Activated CD4-positive, alpha-beta memory T cell treated with anti-CD3 and anti-CD28 coated beads, Interleukin-2, amount 10 ng/mL, durations not matched to agents 7 days and 5 days (primary cell): ENCODE results near the gene SUPT3H. TPM values are rescaled to one million over a fixed set of nuclear protein-coding genes. Genes with fewer than 3 reads are reported as not detected.

Source experiments
- CTCF ChIA-PET: fragments of 350-600 bp; sonication (Branson Sonifier 250); formaldehyde crosslinking; loops from one replicate; lab custom pipeline; 2021; ENCODE audit warnings: antibody characterized with exemption, inconsistent platforms; lab: Charles Lee
- POLR2A ChIA-PET: fragments of 350-600 bp; sonication (Branson Sonifier 250); formaldehyde crosslinking; loops from one replicate; lab custom pipeline; 2021; ENCODE audit warnings: antibody characterized with exemption; lab: Charles Lee
- DNase-seq: peaks from one replicate; pipeline ENCODE4 v3.0.0-alpha.2; 2020
- H3K27ac Mint-ChIP-seq: one replicate; pipeline ENCODE4 v1.8.0; 2021; ENCODE audit warnings: mild to moderate bottlenecking, mixed read lengths
- H3K27me3 Mint-ChIP-seq: one replicate; pipeline ENCODE4 v1.8.0; 2021; ENCODE audit warnings: mixed read lengths
- H3K36me3 Mint-ChIP-seq: one replicate; pipeline ENCODE4 v1.8.0; 2021; ENCODE audit warnings: low read depth, mixed read lengths
- H3K4me1 Mint-ChIP-seq: one replicate; pipeline ENCODE4 v1.8.0; 2021; ENCODE audit warnings: mixed read lengths
- H3K4me3 Mint-ChIP-seq: one replicate; pipeline ENCODE4 v1.8.0; 2021; ENCODE audit warnings: mild to moderate bottlenecking, mixed read lengths
- H3K9me3 Mint-ChIP-seq: one replicate; pipeline ENCODE4 v1.8.0; 2021; ENCODE audit warnings: mixed read lengths
- total RNA-seq, 2 experiments: library from RNA; stranded (reverse); gene quantifications; one replicate each; pipeline ENCODE4 v1.2.3, GENCODE V29; 2021

Gene SUPT3H
- total RNA-seq, 2 experiments from 2014 or later: 7.4 to 9.7 TPM

DNA sequence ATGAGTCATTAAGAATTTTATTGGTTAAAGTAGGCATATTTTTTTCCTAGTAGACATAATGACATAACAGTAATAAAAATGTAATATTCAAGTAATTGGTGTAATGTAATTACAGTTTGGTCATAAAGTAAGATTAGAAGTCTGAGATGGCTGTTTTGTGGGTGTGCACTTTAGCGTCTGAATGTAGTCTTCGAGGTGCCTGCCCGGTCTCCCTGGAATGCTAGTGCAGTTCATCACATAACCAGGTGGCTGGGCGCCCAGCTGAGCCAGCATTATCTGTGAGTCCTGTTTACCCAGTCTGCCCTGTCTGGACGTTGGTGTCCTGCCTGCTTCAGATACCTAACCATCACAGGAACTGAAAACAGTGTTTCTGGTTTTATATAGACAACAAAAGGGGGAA, 571.1 kb downstream of the SUPT3H start:
- Mint-ChIP-seq H3K9me3 (peaks cover 2% of the 10 kb centered on the region), H3K4me1 (peaks cover 8% of the 10 kb centered on the region), H3K4me3 (no peak overlapping the region), H3K27ac (no peak overlapping the region), H3K36me3 (peaks cover 6% of the 10 kb centered on the region), H3K27me3 (no peaks in the 10 kb centered on the region)
- POLR2A ChIA-PET: no interaction called here
- CTCF ChIA-PET: no interaction called here
- DNase-seq: no peak

- peaks cover 6% of the 10 kb centered on the region for H3K36me3 Mint-ChIP-seq
- H3K9me3 Mint-ChIP-seq: peaks cover 2% of the 10 kb centered on the region
- no peak overlapping the region for H3K27ac Mint-ChIP-seq
- peaks cover 7% of the 10 kb centered on the region for H3K4me1 Mint-ChIP-seq
- no peaks in the 10 kb centered on the region for H3K27me3 Mint-ChIP-seq
- ChIA-PET POLR2A (no interaction called here), CTCF (no interaction called here)
- H3K4me3 Mint-ChIP-seq: no peak overlapping the region
- no peak for DNase-seq
Observed at GRCh38 chr6:44805238-44805846, 572.4 kb downstream of the SUPT3H start.

GRCh38 chr6:44804546-44805159, 573.1 kb downstream of the SUPT3H start:
- Mint-ChIP-seq H3K4me1 (peaks cover 7% of the 10 kb centered on the region), H3K9me3 (peaks cover 2% of the 10 kb centered on the region), H3K27me3 (no peaks in the 10 kb centered on the region), H3K36me3 (peaks cover 6% of the 10 kb centered on the region), H3K4me3 (no peak overlapping the region), H3K27ac (no peak overlapping the region)
- ChIA-PET POLR2A (no interaction called here), CTCF (no interaction called here)
- DNase-seq: no peak

DNA sequence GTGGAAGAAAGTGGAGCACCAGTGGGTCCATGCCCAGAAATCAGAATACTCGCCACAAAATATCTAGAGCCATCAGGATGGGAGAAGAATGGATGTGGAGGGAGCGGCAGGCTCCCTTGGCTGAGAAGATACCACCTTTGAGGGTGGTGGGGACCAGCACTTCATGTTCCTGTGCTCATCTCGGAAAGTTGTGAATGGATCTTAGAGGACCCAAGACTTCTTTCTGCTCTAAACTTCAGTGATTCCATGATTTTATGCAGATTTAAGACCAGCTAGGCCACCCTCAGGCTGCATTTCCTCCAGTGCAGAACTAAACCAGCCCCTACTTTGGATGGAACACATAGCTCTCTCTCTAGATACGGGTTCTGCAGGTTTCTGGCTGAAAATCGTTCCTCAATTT, 573.7 kb downstream of the SUPT3H start:
- CTCF ChIA-PET: no interaction called here
- POLR2A ChIA-PET: no interaction called here
- DNase-seq: no peak
- no peak overlapping the region for H3K4me3 Mint-ChIP-seq
- peaks cover 3% of the 10 kb centered on the region for H3K36me3 Mint-ChIP-seq
- peaks cover 2% of the 10 kb centered on the region for H3K9me3 Mint-ChIP-seq
- peaks cover 3% of the 10 kb centered on the region for H3K4me1 Mint-ChIP-seq
- no peak overlapping the region for H3K27ac Mint-ChIP-seq
- no peaks in the 10 kb centered on the region for H3K27me3 Mint-ChIP-seq

- no peak overlapping the region for H3K4me3 Mint-ChIP-seq
- POLR2A ChIA-PET: interaction anchor here (0.7 to 1.2 kb wide), 2 partner anchors 9 to 17 kb away, joined by 3 read pairs; no protein-coding TSS in a partner anchor
- peaks cover 3% of the 10 kb centered on the region for H3K9me3 Mint-ChIP-seq
- H3K27me3 Mint-ChIP-seq: peaks cover 4% of the 10 kb centered on the region
- CTCF ChIA-PET: no interaction called here
- peaks cover 4% of the 10 kb centered on the region for H3K36me3 Mint-ChIP-seq
- H3K4me1 Mint-ChIP-seq: no peaks in the 10 kb centered on the region
- no peak overlapping the region for H3K27ac Mint-ChIP-seq
- DNase-seq: no peak
Observed at GRCh38 chr6:44800784-44801592, 576.7 kb downstream of the SUPT3H start.

DNA sequence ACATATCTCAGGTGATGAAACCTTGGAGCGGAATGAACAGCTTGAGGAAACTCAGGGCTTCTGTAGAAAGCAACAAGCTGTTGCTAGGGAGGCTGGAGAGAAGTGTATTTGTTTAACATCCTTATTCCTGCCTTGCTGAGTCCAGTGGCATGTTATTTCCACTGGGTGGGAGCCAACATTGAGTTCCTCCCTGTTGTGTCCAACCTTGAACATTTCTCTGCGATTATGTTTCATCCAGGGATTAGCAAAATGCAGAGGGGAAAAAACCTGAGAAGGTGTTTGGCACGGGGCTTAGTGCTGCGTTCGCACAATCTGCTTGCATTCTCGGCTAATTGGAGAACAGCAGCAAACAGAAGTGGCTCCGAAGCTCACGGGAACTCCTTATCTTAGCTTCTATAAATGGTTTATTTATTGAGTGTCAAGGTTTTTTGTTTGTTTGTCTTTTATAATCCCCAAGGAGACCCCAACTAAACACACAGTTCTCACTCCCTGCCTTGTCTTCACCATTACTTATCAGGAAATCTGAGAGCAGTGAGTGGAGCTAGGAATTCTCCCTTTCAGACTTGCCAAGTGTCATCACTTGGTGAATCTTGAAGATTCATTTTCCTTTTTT, 577.5 kb downstream of the SUPT3H start:
- no peak overlapping the region for H3K27ac Mint-ChIP-seq
- ChIA-PET CTCF (no interaction called here), POLR2A (interaction anchor here (1.2 kb wide), 1 partner anchor 18 kb away, joined by 3 read pairs; no protein-coding TSS in a partner anchor)

GRCh38 chr6:44797746-44798145, 580.0 kb downstream of the SUPT3H start:
- CTCF ChIA-PET: no interaction called here

More for the DNA sequence above, 577.5 kb downstream of the SUPT3H start:
- H3K9me3 Mint-ChIP-seq: peaks cover 5% of the 10 kb centered on the region
- H3K36me3 Mint-ChIP-seq: peaks cover 4% of the 10 kb centered on the region
- DNase-seq: no peak
- H3K4me1 Mint-ChIP-seq: no peaks in the 10 kb centered on the region
- H3K27me3 Mint-ChIP-seq: peaks cover 4% of the 10 kb centered on the region
- no peak overlapping the region for H3K4me3 Mint-ChIP-seq

GRCh38 chr6:44795326-44795725, 582.4 kb downstream of the SUPT3H start:
- ChIA-PET CTCF (no interaction called here), POLR2A (no interaction called here)
- H3K4me1 Mint-ChIP-seq: no peaks in the 10 kb centered on the region
- no peak overlapping the region for H3K27ac Mint-ChIP-seq
- peaks cover 8% of the 10 kb centered on the region for H3K9me3 Mint-ChIP-seq
- peaks cover 4% of the 10 kb centered on the region for H3K27me3 Mint-ChIP-seq
- H3K4me3 Mint-ChIP-seq: no peak overlapping the region
- DNase-seq: no peak
- H3K36me3 Mint-ChIP-seq: peaks cover 7% of the 10 kb centered on the region

More at GRCh38 chr6:44797746-44798145, 580.0 kb downstream of the SUPT3H start:
- POLR2A ChIA-PET: no interaction called here
- H3K36me3 Mint-ChIP-seq: peaks cover 4% of the 10 kb centered on the region
- DNase-seq: no peak
- H3K4me3 Mint-ChIP-seq: no peak overlapping the region
- H3K27me3 Mint-ChIP-seq: peaks cover 4% of the 10 kb centered on the region
- no peaks in the 10 kb centered on the region for H3K4me1 Mint-ChIP-seq
- H3K27ac Mint-ChIP-seq: no peak overlapping the region
- peaks cover 3% of the 10 kb centered on the region for H3K9me3 Mint-ChIP-seq

- Mint-ChIP-seq H3K4me3 (no peak overlapping the region), H3K36me3 (peaks cover 10% of the 10 kb centered on the region), H3K27ac (no peak overlapping the region), H3K9me3 (peaks cover 11% of the 10 kb centered on the region), H3K27me3 (no peaks in the 10 kb centered on the region), H3K4me1 (peaks cover 10% of the 10 kb centered on the region)
- ChIA-PET POLR2A (no interaction called here), CTCF (no interaction called here)
- no peak for DNase-seq
Observed at GRCh38 chr6:44789806-44790205, 587.9 kb downstream of the SUPT3H start.

DNA sequence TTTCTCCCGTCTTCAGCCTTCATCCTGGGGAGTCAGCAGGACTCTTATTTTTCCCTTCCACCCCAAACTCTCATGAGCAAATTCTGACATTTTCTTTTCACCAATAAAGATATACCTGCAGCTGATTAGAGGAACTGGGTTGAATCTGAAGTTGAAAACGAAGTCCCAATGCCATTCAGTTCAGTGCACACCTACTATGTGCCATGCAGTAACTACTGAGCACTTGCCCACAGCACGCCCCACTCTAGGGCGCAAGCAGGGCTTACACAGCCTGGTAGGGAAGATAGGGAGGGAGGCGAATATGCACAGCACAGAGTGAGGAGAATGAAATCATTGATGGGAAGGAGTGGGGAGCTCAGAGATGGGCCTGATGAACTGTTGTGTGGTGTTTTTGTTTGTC, 588.7 kb downstream of the SUPT3H start:
- CTCF ChIA-PET: no interaction called here
- Mint-ChIP-seq H3K4me1 (peaks cover 10% of the 10 kb centered on the region), H3K27ac (no peak overlapping the region)

GRCh38 chr6:44788387-44788981, 589.2 kb downstream of the SUPT3H start:
- ChIA-PET CTCF (no interaction called here), POLR2A (interaction anchor here (0.9 kb wide), 1 partner anchor 134 kb away, joined by 3 read pairs; no protein-coding TSS in a partner anchor)
- peaks cover 14% of the 10 kb centered on the region for H3K9me3 Mint-ChIP-seq
- peaks cover 19% of the 10 kb centered on the region for H3K36me3 Mint-ChIP-seq
- no peak overlapping the region for H3K27ac Mint-ChIP-seq
- no peak for DNase-seq
- H3K4me3 Mint-ChIP-seq: no peak overlapping the region
- peaks cover 10% of the 10 kb centered on the region for H3K4me1 Mint-ChIP-seq
- no peaks in the 10 kb centered on the region for H3K27me3 Mint-ChIP-seq

More for the DNA sequence above, 588.7 kb downstream of the SUPT3H start:
- DNase-seq: no peak
- H3K4me3 Mint-ChIP-seq: no peak overlapping the region
- peaks cover 14% of the 10 kb centered on the region for H3K9me3 Mint-ChIP-seq
- peaks cover 14% of the 10 kb centered on the region for H3K36me3 Mint-ChIP-seq
- no peaks in the 10 kb centered on the region for H3K27me3 Mint-ChIP-seq
- POLR2A ChIA-PET: no interaction called here

GRCh38 chr6:44787254-44787834, 590.4 kb downstream of the SUPT3H start:
- Mint-ChIP-seq H3K4me3 (no peak overlapping the region), H3K27ac (peak overlapping the region; percentile 17), H3K27me3 (no peaks in the 10 kb centered on the region), H3K36me3 (peaks cover 22% of the 10 kb centered on the region), H3K4me1 (peaks cover 10% of the 10 kb centered on the region), H3K9me3 (peaks cover 17% of the 10 kb centered on the region)
- POLR2A ChIA-PET: no interaction called here
- CTCF ChIA-PET: no interaction called here
- no peak for DNase-seq
